GM19239 (cell line): ENCODE results near the gene ARHGEF18.
"Not testable (repeated sequence)": the region's sequence is repeated elsewhere in the genome, so short reads cannot be mapped to it uniquely, and the experiment has no call there.

Experiments
- DNase-seq: peaks from one replicate; pipeline ENCODE4 v3.0.0; 2011; ENCODE audit warnings: low spot score; ENCODE audit not compliant: insufficient read length
- FAIRE-seq: peaks from 2 replicates; lab custom pipeline; 2011; peaks lifted over from hg19 to GRCh38; lab: Jason Lieb, UNC

Gene ARHGEF18

GRCh38 chr19:7346488-7346971 is 2.2 kb upstream of the ARHGEF18 start:
- DNase-seq: no peak
- FAIRE-seq: peak; percentile 78

DNA sequence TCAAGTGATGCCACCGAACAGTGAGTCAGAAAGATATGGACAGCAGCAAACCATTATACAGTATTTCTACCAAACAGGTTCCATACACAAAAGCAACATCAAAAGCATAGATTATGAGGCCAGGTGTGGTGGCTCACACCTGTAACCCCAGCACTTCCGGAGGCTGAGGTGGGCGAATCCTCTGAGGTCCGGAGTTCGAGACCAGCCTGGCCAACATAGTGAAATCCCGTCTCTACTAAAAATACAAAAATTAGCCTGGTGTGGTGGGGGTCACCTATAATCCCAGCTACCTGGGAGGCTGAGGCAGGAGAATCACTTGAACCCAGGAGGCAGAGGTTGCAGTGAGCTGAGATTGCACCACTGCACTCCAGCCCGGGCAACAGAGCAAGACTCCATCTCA is 1.7 kb upstream of the ARHGEF18 start:
- not testable (repeated sequence) for DNase-seq, FAIRE-seq

GRCh38 chr19:7349231-7349591 is 474 bp downstream of the ARHGEF18 start:
- FAIRE-seq (no peak), DNase-seq (no peak)

DNA sequence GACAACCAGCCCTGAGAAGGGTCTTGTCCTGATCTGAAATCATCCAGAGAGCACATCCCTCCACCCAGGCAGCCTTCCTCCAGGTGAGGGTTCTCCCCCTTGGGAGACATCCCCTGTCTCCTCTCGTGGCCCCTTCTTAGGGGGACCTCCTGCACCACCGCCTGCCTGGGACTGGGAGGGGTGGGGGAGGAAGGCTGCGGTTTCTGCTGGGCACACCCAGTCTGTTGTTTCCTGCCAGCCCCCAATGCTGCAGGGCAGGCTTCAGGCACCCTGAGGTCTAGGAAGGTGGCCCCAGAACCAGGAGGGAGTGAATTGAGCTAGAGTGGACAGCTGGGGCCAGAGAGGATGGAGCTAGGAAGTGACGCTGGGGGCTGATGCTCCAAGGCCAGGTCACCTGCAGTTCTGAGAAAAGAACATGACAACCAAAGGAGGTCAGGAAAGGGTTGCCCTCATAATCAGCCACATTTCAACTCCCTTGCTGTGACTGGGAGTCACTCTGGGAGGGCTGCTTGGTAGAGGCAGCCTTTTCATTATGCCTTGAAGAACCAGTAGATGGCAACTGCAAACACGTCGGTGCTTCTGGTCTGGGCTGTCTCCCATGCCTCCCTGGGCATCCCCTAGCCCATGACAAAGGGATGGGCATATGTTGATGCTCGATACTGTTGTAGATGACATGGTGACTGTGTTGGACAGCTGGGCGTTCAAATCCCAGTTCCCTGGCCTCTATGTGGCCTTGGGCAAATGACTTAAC is 1.4 kb downstream of the ARHGEF18 start:
- FAIRE-seq (peak; percentile 85), DNase-seq (no peak)

GRCh38 chr19:7351861-7352260 is 3.1 kb downstream of the ARHGEF18 start:
- FAIRE-seq (no peak), DNase-seq (no peak)

GRCh38 chr19:7355151-7355820 is 6.5 kb downstream of the ARHGEF18 start:
- no peak for FAIRE-seq
- no peak for DNase-seq

GRCh38 chr19:7355871-7356270 is 7.1 kb downstream of the ARHGEF18 start:
- no peak for DNase-seq
- FAIRE-seq: no peak

DNA sequence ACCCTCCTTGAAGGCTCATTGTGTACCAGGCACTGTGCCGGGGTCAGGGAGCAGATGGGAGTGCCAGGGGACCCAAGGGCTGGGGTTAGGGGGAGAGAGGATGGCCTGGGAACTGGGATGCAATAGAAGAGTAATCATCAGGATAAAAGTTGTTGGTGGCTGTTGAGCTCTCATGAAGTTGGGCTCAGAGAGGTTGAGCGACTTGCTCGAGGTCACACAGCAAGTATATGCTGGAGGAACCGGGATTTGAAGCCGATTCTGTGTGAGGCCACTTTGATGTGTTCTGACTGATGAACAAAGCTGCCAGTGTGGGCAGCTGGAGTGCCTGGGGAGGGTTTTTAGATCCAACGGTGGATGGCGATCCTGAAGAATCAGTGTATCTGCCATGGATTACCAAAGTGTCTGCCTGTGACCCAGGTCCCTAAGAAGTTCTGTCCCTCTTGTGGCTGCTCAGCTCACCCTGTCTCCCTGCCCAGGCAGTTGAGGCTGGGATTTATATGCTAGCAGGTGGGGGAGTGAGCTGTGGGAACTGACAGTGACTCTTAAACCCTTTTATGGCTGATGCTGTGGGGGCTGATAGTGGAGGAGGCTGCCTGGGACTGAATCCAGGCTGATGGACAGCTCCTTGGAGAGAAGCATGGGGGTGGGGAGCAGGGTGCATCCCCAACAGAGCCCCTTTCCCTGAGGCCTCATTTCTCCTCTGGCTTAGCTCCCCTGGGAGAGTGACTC is 8.3 kb downstream of the ARHGEF18 start:
- FAIRE-seq: no peak
- no peak for DNase-seq

DNA sequence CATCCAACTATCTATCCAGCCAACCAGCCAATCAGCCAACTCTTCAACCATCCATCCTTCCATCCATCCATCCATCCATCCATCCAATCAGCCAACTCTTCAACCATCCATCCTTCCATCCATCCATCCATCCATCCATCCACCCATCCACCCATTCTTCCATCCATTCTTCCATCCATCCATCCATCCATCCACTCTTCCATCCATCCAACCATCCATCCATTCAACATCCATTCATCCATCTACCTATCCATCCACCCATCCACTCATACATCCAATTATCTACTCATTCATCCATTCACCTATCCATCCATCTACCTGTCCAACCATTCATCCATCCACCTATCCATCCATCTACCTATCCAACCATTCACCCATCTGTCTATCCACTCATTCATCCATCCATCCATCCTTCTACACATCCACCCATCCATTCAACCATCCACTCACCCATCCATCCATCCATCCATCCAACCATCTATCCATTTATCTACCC is 9.4 kb downstream of the ARHGEF18 start:
- DNase-seq: no peak
- FAIRE-seq: no peak

GRCh38 chr19:7360393-7360984 is 11.8 kb downstream of the ARHGEF18 start:
- FAIRE-seq (no peak), DNase-seq (no peak)

DNA sequence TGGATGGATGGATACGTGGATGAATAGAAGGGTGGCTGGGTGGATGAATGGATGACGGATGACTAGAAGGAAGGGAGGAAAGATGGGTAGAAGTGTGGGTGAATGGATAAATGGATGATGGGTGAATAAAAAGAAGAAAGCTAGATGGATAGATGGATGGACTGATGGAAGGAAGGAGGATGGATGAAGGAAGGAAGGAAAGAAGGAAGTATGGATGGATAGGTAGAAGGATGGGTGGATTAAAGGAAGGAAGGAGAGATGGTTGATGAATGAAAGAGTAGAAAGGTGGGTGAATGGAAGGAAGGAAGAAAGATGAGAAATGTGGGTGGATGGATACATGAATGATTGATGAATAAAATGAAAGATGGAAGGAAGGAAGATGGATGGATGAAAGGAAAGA is 14.5 kb downstream of the ARHGEF18 start:
- no peak for FAIRE-seq
- DNase-seq: no peak

GRCh38 chr19:7366701-7367420 is 18.1 kb downstream of the ARHGEF18 start:
- no peak for DNase-seq
- FAIRE-seq: peak; percentile 88

GRCh38 chr19:7368456-7368855 is 19.7 kb downstream of the ARHGEF18 start:
- no peak for FAIRE-seq

DNA sequence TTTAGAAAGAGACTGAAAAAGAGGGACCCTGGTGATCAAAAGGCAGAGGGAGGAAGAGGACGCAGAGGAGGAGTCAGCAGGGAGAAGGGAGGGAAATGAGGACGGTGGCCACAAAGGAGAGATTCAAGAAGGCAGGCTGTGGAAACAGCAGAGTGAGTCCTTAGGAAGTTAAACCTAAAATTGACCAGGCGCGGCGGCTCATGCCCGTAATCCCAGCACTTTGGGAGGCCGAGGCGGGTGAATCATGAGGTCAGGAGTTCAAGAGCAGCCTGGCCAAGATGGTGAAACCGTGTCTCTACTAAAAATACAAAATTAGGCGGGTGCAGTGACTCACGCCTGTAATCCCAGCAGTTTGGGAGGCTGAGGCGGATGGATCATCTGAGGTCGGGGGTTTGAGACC is 20.1 kb downstream of the ARHGEF18 start:
- not testable (repeated sequence) for FAIRE-seq, DNase-seq

More at GRCh38 chr19:7368456-7368855, 19.7 kb downstream of the ARHGEF18 start:
- no peak for DNase-seq

- no peak for FAIRE-seq
- DNase-seq: no peak
Observed at GRCh38 chr19:7370546-7370945, 21.8 kb downstream of the ARHGEF18 start.

DNA sequence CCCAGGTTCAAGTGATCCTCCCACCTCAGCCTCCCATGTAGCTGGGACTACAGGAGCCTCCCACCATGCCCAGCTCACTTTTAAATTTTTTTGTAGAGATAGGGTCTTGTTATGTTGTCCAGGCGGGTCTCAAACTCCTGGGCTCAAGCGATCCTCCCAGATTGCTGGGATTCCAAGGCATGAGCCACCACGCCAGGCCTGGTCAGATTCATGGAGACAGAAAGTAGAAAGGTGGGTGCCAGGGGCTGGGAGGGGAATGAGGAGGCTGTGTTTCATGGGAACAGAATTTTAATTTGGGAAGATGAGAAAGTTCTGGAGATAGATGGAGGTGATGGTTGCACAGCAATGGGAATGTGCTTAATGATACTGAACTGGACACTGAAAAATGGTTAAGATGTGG is 22.3 kb downstream of the ARHGEF18 start:
- no peak for FAIRE-seq
- DNase-seq: no peak

GRCh38 chr19:7372810-7373209 is 24.1 kb downstream of the ARHGEF18 start:
- DNase-seq (no peak), FAIRE-seq (no peak)

DNA sequence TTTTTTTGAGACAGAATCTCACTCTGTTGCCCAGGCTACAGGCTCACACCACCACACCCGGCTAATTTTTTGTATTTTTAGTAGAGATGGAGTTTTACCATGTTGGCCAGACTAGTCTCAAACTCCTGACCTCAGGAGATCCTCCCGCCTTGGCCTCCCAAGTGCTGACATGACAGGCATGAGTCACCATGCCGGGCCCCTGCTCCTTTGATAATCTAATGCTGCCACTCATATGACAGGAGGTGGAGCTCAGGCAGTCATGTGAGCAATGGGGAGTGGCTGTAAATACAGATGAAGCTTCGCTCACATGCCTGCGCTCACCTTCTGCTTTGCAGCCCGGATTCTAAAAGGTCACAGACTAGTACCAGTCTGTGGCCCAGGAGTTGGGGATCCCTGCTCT is 25.1 kb downstream of the ARHGEF18 start:
- FAIRE-seq (no peak), DNase-seq (no peak)

DNA sequence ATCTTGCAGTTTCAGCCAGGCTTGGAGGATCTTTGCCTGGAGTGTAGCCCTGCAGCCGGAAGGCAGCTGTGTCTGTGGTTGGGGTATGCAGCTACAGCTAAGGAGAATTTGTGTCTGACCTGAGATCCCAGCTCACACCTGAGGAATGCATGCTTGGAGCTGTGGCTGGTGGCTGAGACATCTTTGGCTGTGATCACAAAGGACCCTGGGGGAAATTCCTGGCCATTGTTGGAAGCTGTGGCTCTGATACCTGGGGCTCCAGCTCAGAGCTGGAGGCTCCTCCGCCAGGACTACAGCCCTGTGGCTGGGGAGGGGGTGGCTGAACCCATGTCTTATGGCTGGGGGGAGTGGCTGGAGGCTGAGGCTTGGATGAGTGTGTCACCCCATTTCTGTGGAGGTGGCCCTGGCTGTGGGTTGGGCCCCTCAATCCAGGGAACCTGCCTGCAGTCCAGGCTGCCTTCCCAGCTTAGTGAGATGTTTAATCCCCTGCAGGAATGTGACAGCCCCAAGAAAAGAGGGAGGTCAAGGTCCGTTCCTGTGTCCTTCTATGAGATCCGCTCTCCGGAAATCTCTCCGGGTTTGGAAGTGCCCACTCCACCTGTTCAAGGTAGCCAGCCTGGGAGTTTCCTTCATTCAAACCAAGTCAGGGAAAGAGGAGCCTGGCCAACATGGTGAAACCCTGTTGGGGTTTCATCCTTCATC is 27.6 kb downstream of the ARHGEF18 start:
- no peak for DNase-seq
- no peak for FAIRE-seq
